AG09309 (cell line): ENCODE measurements around the gene SNX1.
"Not testable (repeated sequence)": the region's sequence is repeated elsewhere in the genome, so short reads cannot be mapped to it uniquely, and the experiment has no call there.

Experiments used
- DNase-seq: peaks from one replicate; pipeline ENCODE4 v3.0.0-alpha.2; 2010; ENCODE audit warnings: low read depth
- H3K4me3 ChIP-seq: 2 replicates; pipeline ENCODE4 v1.5.1; 2011; ENCODE audit warnings: mild to moderate bottlenecking, low read depth, low read length, moderate library complexity; ENCODE audit not compliant: control insufficient read depth
- CTCF ChIP-seq: IDR thresholded peaks from 2 replicates; pipeline ENCODE4 v1.5.1; 2011; ENCODE audit warnings: mild to moderate bottlenecking, low read depth, low read length, inconsistent platforms; ENCODE audit not compliant: insufficient read depth, control insufficient read depth; ENCODE audit errors: missing control alignments

The SNX1 gene

GRCh38 chr15:64051407-64052259 is 44.1 kb upstream of the SNX1 start:
- no peak for DNase-seq
- TF ChIP-seq CTCF, result no peak
- H3K4me3 ChIP-seq, result no peak overlapping the region

- no peak overlapping the region for H3K4me3 ChIP-seq
- no peak for DNase-seq
- TF ChIP-seq CTCF, result no peak
These were observed 42.8 kb upstream of the SNX1 start for GRCh38 chr15:64052925-64053491.

- not testable (repeated sequence) for H3K4me3 ChIP-seq, DNase-seq
These were observed 42.1 kb upstream of the SNX1 start for GRCh38 chr15:64053674-64054073.

GRCh38 chr15:64058279-64058678 is 37.5 kb upstream of the SNX1 start:
- DNase-seq, result no peak
- no peak for TF ChIP-seq CTCF
- no peak overlapping the region for H3K4me3 ChIP-seq

GRCh38 chr15:64059104-64059503 is 36.7 kb upstream of the SNX1 start:
- H3K4me3 ChIP-seq, DNase-seq: not testable (repeated sequence)

- H3K4me3 ChIP-seq, result no peak overlapping the region
- no peak for DNase-seq
- no peak for TF ChIP-seq CTCF
These were observed 35.1 kb upstream of the SNX1 start for GRCh38 chr15:64060716-64061115.

- no peak for TF ChIP-seq CTCF
- DNase-seq, result no peak
- no peak overlapping the region for H3K4me3 ChIP-seq
These were observed 29.3 kb upstream of the SNX1 start for GRCh38 chr15:64066451-64066850.
